Measurements from ENCODE around the gene TRIOBP.

GRCh38 chr22:37748659-37749058 lies 51.8 kb downstream of the TRIOBP start:
- TF ChIP-seq, protein P1, sequence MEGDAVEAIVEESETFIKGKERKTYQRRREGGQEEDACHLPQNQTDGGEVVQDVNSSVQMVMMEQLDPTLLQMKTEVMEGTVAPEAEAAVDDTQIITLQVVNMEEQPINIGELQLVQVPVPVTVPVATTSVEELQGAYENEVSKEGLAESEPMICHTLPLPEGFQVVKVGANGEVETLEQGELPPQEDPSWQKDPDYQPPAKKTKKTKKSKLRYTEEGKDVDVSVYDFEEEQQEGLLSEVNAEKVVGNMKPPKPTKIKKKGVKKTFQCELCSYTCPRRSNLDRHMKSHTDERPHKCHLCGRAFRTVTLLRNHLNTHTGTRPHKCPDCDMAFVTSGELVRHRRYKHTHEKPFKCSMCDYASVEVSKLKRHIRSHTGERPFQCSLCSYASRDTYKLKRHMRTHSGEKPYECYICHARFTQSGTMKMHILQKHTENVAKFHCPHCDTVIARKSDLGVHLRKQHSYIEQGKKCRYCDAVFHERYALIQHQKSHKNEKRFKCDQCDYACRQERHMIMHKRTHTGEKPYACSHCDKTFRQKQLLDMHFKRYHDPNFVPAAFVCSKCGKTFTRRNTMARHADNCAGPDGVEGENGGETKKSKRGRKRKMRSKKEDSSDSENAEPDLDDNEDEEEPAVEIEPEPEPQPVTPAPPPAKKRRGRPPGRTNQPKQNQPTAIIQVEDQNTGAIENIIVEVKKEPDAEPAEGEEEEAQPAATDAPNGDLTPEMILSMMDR (conservative IDR thresholded peaks at IDR 0.05): no peak
- TF ChIP-seq EZH2 (IDR thresholded peaks at IDR 0.05; ENCODE audit: low read depth): no peak

Data from PC-9 (cell line).